GM23338 (cell line): ENCODE measurements around the gene COL6A3. TPM values are rescaled to one million over a fixed set of nuclear protein-coding genes. Genes with fewer than 3 reads are reported as not detected.

Experiments used
- ATAC-seq: fragments of 200-7000 bp; cut with Tn5 transposase; 3 replicates; pipeline ENCODE4 v1.9.1; 2020
- DNase-seq: peaks from one replicate; pipeline ENCODE4 v3.0.0-alpha.2; 2015; ENCODE audit warnings: low spot score
- H2AFZ ChIP-seq: fragments of 200-600 bp; sonication (generic); 2 replicates; pipeline ENCODE4 v1.8.0; 2016; ENCODE audit warnings: antibody characterized with exemption, mild to moderate bottlenecking, moderate library complexity
- H3F3A ChIP-seq: fragments of 200-600 bp; sonication (generic); replicated peaks from 2 replicates; pipeline ENCODE4 v1.8.0; 2017; ENCODE audit warnings: antibody characterized with exemption, mixed run types, low read depth
- H3K27ac ChIP-seq: fragments of 200-600 bp; sonication (generic); 2 replicates; pipeline ENCODE4 v1.6.1; 2016; ENCODE audit warnings: low read depth
- H3K27me3 ChIP-seq: fragments of 200-600 bp; sonication (generic); 2 replicates; pipeline ENCODE4 v1.8.0; 2016; ENCODE audit warnings: mild to moderate bottlenecking, mixed run types, moderate library complexity; ENCODE audit not compliant: insufficient read depth
- H3K36me3 ChIP-seq: fragments of 200-600 bp; sonication (generic); 2 replicates; pipeline ENCODE4 v1.8.0; 2016; ENCODE audit warnings: mild to moderate bottlenecking; ENCODE audit not compliant: insufficient read depth
- H3K4me1 ChIP-seq: fragments of 200-600 bp; sonication (generic); 2 replicates; pipeline ENCODE4 v1.8.0; 2016; ENCODE audit warnings: mild to moderate bottlenecking, moderate library complexity; ENCODE audit not compliant: insufficient read depth
- H3K4me2 ChIP-seq: fragments of 200-600 bp; sonication (generic); 2 replicates; pipeline ENCODE4 v1.7.1; 2017; ENCODE audit warnings: mixed run types
- H3K4me3 ChIP-seq: fragments of 200-600 bp; sonication (generic); 2 replicates; pipeline ENCODE4 v1.6.1; 2016; ENCODE audit warnings: mixed run types
- H3K79me2 ChIP-seq: fragments of 200-600 bp; sonication (generic); replicated peaks from 2 replicates; pipeline ENCODE4 v1.8.0; 2017; ENCODE audit warnings: mild to moderate bottlenecking; ENCODE audit not compliant: insufficient read depth
- H3K9me2 ChIP-seq: fragments of 200-600 bp; sonication (generic); 2 replicates; pipeline ENCODE4 v1.8.0; 2017; ENCODE audit not compliant: insufficient read depth
- H4K20me1 ChIP-seq: fragments of 200-600 bp; sonication (generic); replicated peaks from 2 replicates; pipeline ENCODE4 v1.8.0; 2017; ENCODE audit warnings: mild to moderate bottlenecking; ENCODE audit not compliant: insufficient read depth
- H3K27ac Mint-ChIP-seq: 2 replicates; pipeline ENCODE4 v1.8.0; 2020; ENCODE audit warnings: inconsistent platforms, mild to moderate bottlenecking, moderate library complexity, mixed read lengths
- H3K27me3 Mint-ChIP-seq: 3 replicates; pipeline ENCODE4 v1.8.0; 2022; ENCODE audit warnings: low read depth, mild to moderate bottlenecking, moderate library complexity, mixed read lengths, inconsistent platforms; ENCODE audit not compliant: insufficient read depth, poor library complexity
- H3K36me3 Mint-ChIP-seq: 3 replicates; pipeline ENCODE4 v1.8.0; 2021; ENCODE audit warnings: low read depth, mild to moderate bottlenecking, inconsistent platforms, moderate library complexity, mixed read lengths
- H3K4me1 Mint-ChIP-seq: 3 replicates; pipeline ENCODE4 v1.8.0; 2020; ENCODE audit warnings: mild to moderate bottlenecking, inconsistent platforms, mixed read lengths
- H3K4me3 Mint-ChIP-seq: 3 replicates; pipeline ENCODE4 v1.8.0; 2021; ENCODE audit warnings: moderate library complexity, mild to moderate bottlenecking, inconsistent platforms, mixed read lengths
- H3K9me3 Mint-ChIP-seq: 3 replicates; pipeline ENCODE4 v1.8.0; 2020; ENCODE audit warnings: moderate library complexity, mild to moderate bottlenecking, inconsistent platforms, mixed read lengths
- CREB1 ChIP-seq: fragments of 250-450 bp; sonication (Bioruptor Pico); IDR thresholded peaks from 2 replicates; pipeline ENCODE4 v1.5.0; 2020; ENCODE audit warnings: low read depth, mild to moderate bottlenecking, moderate library complexity
- CTCF ChIP-seq, 2 experiments: fragments of 200-600 bp in 1 of 2; sonication (generic) in 1 of 2; conservative IDR thresholded peaks; 2 replicates each; pipeline versions ENCODE4 v1.5.1 to v1.6.1; 2016 to 2017; ENCODE audit warnings: antibody characterized with exemption in 2 of 2, low read depth in 2 of 2, mild to moderate bottlenecking in 2 of 2, moderate library complexity in 1 of 2
- JUNB ChIP-seq: IDR thresholded peaks from one replicate; pipeline ENCODE4 v1.6.1; 2016; ENCODE audit warnings: antibody characterized with exemption; ENCODE audit not compliant: unreplicated experiment
- POLR2AphosphoS5 ChIP-seq: IDR thresholded peaks from 2 replicates; pipeline ENCODE4 v1.6.1; 2016; ENCODE audit warnings: antibody characterized with exemption, low read depth
- STAT1 ChIP-seq: IDR thresholded peaks from one replicate; pipeline ENCODE4 v1.6.1; 2016; ENCODE audit warnings: antibody characterized with exemption; ENCODE audit not compliant: unreplicated experiment
- ZNF462 ChIP-seq: fragments of 250-450 bp; sonication (Bioruptor Pico); IDR thresholded peaks from 2 replicates; pipeline ENCODE4 v1.5.0; 2020; ENCODE audit warnings: mild to moderate bottlenecking, moderate library complexity
- polyA plus RNA-seq: library from polyadenylated mRNA; unstranded; fragments of >200 nt; fragmentation: Nextera tagmentation; extraction: Ambion mirVana; gene quantifications from 2 replicates; pipeline ENCODE4 v1.2.1, GENCODE V29; 2016
- total RNA-seq: library from RNA; depleted of rRNA; stranded (reverse); fragments of >200 nt; shearing (Covaris generic); gene quantifications from 2 replicates; pipeline ENCODE4 v1.2.3, GENCODE V29; 2014

Gene COL6A3
- total and polyA plus RNA-seq, 2 experiments from 2014 or later = 1.2 to 7.3 TPM

- TF ChIP-seq ZNF462 (CRISPR knock-in tag) = no peak
- TF ChIP-seq STAT1 = no peak
- no peak for TF ChIP-seq CTCF (conservative IDR thresholded peaks at IDR 0.05; ENCODE audit: low read depth in 2 of 2)
- no peak for TF ChIP-seq JUNB
- no peak for TF ChIP-seq CREB1 (CRISPR knock-in tag)
- no peak for TF ChIP-seq POLR2AphosphoS5
Observed at GRCh38 chr2:237433920-237434676, 20.1 kb upstream of the COL6A3 start (continued).

- TF ChIP-seq POLR2AphosphoS5 (no peak), CTCF (conservative IDR thresholded peaks at IDR 0.05; ENCODE audit: low read depth in 2 of 2) (peak in 1 of 2 experiments; percentile 3; a peak in 1 of 4 replicates)
- H3K27me3 ChIP-seq = no peaks in the 10 kb centered on the region
- H3K79me2 ChIP-seq = no peaks in the 10 kb centered on the region
- H3K9me2 ChIP-seq = 0 out of 2 replicates have a peak, but pooled peaks cover 4% of the 10 kb centered on the region
- H3K27ac ChIP-seq = no peak overlapping the region
- Mint-ChIP-seq H3K4me1 (peaks cover 17% of the 10 kb centered on the region), H3K9me3 (no peaks in the 10 kb centered on the region), H3K36me3 (no peaks in the 10 kb centered on the region), H3K27me3 (peaks cover 9% of the 10 kb centered on the region), H3K27ac (no peak overlapping the region), H3K4me3 (no peak overlapping the region)
- H3K36me3 ChIP-seq = no peaks in the 10 kb centered on the region
- ATAC-seq (peak; percentile 40; the same call in 2 of the 3 replicates), DNase-seq (no peak)
- H3K4me2 ChIP-seq = no peak overlapping the region
- no peaks in the 10 kb centered on the region for H4K20me1 ChIP-seq
- no peaks in the 10 kb centered on the region for H3F3A ChIP-seq
- no peak overlapping the region for H3K4me3 ChIP-seq
- H3K4me1 ChIP-seq = peaks cover 4% of the 10 kb centered on the region; the same call in 1 of the 2 replicates
- no peak overlapping the region for H2AFZ ChIP-seq
Observed at GRCh38 chr2:237432484-237433092, 18.6 kb upstream of the COL6A3 start.
